OCI-LY1 (cell line): ENCODE measurements around the gene GADD45B.

Experiments
- EZH2 ChIP-seq: fragments of 200-600 bp; sonication (generic), shearing (Covaris generic); IDR thresholded peaks from 2 replicates; pipeline ENCODE4 v1.8.0; 2017; ENCODE audit warnings: borderline replicate concordance, mixed run types, mild to moderate bottlenecking, antibody characterized with exemption, low read length, moderate library complexity, mixed read lengths
- TF ChIP-seq, protein P1 (sequence below): fragments of 200-600 bp; sonication (generic), shearing (Covaris generic); IDR thresholded peaks from 2 replicates; pipeline ENCODE4 v1.5.1; 2017; ENCODE audit warnings: mild to moderate bottlenecking, antibody characterized with exemption, low read length, moderate library complexity, mixed read lengths

DNA sequence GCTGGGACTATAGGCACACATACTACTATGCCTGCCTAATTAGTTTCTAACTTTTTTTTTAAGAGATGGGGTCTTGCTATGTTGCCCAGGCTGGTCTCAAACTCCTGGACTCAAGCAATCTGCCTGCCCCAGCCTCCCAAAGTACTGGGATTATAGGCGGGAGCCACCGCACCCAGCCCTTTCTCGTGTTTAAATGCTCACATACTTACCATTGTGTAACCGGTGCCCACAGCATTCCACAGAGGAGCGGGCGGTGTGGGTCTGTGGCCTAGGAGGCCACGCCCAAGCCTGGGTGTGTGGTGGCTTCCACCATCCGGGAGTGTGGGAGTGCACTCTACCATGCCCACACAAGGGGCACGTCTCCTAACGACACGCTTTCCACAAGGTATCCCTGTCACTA lies 26.9 kb upstream of the GADD45B start:
- TF ChIP-seq, protein P1, sequence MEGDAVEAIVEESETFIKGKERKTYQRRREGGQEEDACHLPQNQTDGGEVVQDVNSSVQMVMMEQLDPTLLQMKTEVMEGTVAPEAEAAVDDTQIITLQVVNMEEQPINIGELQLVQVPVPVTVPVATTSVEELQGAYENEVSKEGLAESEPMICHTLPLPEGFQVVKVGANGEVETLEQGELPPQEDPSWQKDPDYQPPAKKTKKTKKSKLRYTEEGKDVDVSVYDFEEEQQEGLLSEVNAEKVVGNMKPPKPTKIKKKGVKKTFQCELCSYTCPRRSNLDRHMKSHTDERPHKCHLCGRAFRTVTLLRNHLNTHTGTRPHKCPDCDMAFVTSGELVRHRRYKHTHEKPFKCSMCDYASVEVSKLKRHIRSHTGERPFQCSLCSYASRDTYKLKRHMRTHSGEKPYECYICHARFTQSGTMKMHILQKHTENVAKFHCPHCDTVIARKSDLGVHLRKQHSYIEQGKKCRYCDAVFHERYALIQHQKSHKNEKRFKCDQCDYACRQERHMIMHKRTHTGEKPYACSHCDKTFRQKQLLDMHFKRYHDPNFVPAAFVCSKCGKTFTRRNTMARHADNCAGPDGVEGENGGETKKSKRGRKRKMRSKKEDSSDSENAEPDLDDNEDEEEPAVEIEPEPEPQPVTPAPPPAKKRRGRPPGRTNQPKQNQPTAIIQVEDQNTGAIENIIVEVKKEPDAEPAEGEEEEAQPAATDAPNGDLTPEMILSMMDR, result no peak
- TF ChIP-seq EZH2, result no peak
